HL-60/S4 (cell line): ENCODE data around the gene GPSM1.

Experiments
- in situ Hi-C: fragments of 300-500 bp; cut with MboI; formaldehyde crosslinking; loops from 2 replicates; pipeline ENCODE4 v1.14.3; 2022; ENCODE audit warnings: low sequenced_read_pairs

The GPSM1 gene

DNA sequence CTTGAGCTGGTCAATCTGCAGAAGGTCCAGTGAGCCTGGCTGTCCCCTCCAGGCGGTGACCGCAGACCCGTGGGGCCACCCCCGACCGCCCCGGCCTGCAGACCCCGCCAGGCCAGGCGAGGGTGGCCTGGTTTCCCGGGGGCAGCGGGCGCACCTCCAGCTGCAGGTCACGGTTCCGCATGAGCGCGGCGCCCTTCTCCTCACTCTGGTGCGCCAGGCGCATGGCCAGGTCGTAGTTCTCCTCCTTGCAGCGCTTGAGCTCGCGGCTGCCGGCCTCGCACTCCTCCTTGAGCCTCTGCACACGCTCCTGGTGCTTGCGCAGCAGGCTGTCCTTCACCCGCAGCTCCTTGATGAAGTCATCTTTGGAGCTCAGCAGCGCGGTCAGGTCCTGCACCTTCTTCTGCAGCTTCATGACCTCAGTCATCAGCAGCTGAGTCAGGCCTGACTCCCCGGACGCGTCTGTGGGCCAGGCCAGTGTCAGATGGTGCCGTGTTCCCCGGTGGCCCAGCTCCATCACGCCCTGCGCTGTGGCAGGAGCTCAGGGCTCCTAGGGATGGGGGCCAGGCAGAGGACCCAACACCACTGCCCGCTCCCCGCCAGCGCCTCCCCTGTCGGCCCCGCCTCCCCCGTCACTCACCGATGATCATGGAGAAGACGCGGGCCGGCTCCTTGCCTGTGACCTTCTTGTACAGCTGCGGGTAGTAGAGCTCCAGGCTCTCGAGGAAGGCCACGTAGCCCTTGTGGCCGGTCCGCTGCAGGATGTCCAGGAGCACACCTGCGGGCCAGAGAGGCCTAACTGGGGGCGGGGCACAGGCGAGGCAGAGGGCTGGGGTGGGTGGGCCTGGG lies 43.6 kb downstream of the GPSM1 start:
- in situ Hi-C loops = no loop called here

DNA sequence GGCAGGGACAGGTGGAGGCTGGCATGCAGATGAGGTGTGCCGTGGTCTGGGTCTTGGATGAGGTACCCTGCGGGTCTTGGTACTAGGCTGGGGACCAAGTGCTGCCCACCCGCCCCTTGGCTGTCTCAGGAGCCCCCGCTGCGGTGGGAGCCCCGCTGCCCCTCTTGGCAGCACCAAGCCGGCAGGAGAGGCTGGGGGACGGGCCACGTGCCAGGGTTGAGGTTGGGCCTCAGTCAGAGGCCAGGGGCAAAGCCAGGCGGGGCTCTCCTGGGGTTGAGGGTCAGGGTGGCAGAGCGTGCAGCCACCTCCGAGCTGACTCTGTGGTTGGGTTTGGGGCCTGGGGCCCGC lies 44.2 kb downstream of the GPSM1 start:
- in situ Hi-C loops = no loop called here

DNA sequence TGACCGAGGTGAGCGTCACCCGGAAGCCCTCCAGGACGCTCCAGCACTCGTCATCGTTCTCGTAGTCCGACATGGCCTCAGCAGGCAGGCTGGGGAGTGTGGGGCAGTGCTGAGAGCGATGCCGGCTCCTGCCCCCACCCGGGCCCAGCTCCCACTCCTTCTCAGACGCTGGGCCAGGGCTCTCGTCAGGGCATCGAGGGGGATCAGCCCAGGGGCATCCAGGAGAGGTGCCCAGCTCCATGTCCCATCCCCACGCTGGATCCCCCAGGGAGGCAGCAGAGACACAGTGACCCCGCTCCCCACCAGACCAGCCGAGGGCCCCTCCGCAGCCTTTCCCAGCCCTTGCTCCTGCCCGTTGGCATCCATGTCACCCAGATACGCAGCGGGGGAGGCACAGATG lies 44.7 kb downstream of the GPSM1 start:
- in situ Hi-C loops = no loop called here

DNA sequence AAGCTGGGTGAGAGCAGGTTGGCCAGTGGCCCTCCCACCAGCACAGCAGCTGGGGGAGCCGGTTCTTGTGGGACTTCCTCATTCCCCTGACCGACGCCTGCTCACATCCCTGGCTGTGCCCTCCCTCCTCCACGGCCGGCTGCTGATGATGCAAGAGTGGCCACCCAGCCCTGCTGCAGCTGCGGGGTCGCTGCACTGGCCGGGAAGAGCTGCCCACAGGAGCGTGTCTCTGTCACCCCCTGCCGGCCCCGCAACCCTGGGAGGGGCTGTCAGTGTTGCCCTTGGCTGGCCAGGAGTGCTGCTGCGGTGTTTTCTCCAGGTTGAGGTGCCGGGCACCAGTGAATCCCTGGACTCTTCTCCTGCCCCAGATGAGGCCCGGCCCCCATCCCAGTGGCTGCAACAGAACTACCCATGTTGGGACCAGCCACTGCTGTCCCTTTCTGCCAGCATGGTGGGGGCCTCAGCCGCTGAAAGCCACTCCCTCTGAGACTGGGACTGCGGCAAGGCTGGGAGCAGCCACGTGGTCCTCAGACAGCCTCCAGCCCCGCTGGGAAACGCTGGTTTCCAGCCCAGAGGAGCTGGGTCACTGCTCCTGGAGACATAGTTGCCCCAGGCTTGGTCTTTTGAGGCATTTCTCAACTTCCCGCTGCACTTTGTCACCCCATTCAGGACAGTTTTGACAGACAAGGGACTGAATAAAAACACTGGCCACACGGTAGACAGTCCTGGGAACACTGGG lies 45.4 kb downstream of the GPSM1 start:
- in situ Hi-C loops = no loop called here

DNA sequence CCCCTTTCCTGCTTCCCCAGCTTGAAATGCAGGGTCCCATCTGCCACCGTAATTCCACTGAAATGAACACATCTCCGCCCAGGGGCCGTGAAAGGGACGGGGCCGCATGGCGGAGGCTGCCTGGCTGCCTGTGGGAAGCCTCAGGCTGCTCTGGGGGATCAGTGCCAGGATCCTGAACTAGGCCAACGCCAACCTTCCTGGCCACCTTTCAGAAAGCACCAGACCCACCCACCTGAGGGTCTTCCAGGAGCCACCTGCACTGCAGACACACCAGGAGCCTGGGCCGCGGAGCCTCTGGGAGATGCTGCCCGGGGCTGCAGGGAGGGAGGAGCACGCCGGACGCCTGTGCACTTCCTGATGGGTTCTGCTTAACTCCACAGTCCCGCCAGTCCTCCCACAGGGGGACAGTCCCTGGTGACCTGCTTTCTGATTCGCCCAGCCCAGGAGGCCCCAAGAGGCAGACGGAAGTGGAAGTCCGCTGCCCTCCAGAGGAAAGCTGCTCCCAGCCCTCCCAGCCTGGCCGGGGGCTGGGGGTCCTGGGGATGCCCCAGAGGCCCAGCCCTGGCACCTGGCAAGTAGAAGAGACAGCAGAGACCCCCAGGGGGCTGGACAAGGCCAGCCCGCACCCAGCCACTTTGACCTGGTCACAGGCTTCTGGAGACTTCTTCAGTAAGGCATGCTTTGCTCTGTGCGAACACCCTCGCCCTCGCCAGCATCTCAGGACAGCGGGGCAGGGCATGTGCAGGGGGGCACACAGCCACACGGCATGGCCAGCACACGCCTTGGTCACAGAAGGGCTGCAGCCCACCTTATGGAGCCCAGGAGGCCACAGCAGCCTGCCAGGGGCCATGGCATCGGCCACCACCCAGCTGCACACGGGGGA lies 46.2 kb downstream of the GPSM1 start, which contains the start of gene CARD9:
Gene CARD9 (minus strand): TSS at position 370 of the 883 bp plus-strand sequence. CDS start 1,591 bp downstream, outside the sequence.
- in situ Hi-C loops = no loop called here

DNA sequence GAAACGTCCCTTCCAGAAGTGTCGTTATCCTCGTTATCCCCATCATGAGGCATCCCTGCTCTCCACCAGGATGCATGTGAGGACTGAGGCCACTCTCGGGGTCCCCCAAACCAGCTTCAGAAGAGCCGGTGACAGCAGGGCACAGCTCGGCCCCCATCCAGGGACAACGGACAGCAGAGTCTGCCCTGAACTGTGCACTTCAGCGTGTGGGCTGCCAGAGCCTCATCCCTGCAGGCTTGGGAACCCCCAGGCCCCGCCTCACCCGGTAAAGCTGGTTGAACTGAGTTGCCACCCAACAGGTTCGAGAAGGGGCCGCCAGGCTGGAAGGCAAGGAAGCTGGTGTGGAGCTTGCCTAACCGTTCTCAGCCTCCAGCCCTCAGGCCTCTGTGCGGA lies 46.8 kb downstream of the GPSM1 start:
- in situ Hi-C loops = no loop called here

DNA sequence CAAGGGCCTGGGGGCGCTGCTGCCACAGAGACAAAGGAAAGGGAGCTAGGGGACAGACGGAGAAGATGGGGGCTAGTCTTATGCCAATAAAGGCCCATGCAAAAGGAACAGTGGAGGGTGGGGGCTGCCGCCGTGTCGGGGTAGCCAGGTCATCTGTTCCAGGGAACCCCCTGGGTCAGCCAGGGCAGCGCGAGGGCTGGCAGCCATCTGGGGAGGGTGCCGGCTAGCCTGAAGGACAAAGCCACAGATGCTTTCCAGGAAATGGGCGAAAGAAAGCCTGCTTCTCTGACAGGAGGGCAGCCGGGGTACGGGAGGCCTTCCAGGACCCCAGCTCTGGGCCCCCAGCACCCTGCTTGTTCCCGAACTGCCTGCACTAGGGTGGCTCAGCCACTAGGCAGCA lies 47.8 kb downstream of the GPSM1 start:
- in situ Hi-C loops = no loop called here

DNA sequence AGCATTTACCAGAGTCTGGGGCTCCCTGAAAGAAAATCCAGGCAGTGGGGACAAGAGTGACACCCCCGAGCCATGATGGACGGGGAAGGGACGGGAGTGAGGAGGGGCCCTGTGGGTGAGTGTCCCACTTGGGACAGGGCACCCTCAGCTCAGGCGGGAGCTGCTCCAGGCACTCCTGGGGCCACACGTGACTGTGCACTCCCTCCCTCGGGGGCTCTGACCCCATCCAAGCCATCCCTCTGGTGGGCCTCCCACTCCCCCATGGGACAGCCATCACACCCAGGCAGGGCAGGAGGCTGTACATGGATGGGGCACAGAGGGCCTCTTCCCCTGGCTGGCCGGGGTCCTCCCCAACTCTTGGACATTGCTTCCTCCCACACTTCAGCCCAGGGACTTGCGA lies 49.1 kb downstream of the GPSM1 start:
- in situ Hi-C loops = no loop called here

DNA sequence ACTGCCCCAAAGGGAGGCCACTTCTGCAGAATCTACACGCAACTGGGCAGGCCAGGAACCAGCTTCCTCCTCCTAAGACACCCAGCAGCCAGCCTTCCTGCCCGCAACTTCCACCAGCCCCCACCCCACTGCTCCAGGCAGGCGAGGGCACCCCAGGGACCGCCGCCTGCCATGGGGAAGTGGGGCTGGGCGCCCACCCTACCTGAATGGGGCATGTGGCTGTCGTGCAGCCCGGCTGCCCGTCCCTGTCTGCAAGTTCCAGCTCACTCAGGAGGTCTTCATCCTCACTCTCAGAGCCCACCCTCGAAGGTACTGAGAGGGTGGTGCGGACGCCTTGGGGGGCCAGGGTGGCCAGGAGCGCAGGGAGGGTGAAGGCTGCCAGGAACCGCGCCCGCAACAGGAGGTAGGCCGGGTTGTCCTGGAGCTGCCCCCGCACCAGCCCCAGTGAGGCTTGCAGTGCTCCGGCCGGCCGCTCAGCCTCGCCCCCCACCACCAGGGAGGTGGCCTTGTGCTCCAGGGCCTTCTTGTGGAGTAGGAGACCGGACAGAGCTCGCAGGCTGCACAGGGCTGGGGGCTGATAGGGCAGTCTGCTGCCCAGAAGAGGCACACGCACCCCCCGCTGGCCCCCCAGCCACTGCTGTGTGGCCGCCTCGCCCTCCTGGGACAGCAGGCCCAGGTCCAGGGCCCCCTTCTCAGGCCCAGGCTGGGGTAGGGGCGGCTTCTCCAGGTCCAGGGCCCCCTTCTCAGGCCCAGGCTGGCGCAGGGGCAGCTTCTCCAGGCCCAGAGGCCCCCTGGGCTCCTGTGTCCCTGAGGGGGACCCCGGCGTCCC lies 50.2 kb downstream of the GPSM1 start:
- in situ Hi-C loops = no loop called here

DNA sequence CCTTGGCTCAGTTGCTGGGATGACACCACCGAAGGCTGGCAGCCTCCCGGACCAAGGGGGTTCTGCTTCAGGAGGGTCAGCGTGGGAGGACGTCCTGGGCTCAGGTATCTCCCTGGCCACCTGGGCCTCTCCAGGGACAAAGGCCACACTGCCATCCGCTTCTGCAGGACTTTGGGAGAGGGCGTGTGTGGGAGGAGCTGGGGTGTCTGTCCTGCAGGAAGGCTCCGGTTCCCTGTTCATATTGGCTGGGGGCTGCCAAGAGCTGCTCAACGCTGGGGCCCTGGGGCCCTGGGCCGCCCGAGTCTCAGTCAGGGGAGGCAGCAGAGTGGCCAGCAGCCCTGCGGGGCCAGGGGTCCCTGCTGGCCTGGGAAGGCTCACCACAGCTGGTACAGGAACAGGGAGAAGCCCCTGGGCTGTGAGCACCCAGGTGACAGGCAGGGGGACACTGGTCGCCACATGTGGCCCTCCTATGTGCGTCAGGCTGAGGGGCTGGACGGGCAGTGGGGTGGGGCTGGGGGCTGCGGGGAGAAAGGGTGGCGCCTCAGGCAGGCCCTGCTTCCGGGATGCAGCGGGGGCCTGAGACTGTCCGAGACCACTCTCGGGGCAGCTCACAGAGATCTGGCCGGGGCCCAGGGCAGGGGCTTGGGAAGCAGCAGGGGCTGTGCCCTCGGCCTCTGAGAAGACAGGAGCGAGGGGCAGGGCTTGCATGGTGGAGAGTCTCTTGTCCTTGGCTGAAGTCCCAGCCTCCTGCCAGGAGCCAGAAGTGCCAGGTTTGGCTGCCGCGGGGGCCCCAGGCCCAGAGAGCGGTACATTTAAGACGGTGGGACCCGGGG lies 51.0 kb downstream of the GPSM1 start:
- in situ Hi-C loops = no loop called here

DNA sequence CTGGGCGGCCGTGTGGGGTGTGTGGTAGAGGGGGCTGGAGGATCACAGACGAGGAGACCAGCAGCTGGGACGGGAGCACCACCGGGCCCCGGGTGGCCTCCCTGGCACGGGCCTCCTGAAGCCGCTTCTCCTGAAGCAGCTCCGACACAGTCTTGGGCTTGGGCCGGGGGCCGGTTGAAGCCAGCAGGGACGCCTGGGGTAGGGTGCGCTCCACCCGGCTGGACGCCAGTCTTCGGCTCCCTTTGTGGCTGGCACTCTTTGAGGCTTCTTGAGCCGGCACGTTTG lies 51.6 kb downstream of the GPSM1 start:
- in situ Hi-C loops = no loop called here

DNA sequence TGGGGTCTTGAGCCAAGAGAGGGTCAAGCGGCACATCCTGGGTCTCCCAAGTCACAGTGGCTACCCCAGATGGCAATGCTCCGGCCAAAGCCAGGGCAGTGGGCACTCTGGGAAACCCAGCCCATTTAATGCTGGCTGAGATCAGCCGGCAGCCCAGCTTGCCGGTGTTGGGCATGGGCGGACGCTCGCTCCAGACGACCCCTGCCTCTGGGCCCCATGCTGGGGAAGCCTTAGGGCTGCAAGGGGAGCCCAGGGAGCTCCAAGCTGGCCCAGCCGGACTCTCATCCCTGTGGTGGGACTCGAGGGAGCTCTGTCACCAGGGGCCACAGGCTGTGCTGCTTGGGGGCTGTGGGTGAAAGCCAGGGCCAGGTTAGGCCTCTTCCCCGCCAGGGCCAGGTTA lies 52.1 kb downstream of the GPSM1 start:
- in situ Hi-C loops = no loop called here

DNA sequence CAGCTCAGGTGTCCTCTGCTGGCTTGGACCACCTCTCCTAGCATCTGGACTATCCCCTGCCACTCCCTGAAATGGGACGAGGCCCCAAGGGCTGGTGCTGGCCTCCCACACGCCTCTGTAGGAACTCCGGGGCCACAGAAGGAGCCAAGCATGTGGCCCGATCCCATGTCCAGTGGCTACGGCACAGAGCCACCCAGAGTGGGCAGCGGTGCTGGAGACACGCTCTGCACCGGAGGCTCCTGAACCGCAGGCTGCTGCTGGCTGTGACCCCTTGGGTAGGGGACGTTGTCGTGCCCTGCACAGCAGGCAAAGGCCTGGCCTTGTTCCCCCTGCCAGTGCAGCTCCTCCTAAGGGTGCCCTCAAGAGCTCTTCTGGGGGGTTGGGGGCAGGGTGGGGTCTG lies 52.6 kb downstream of the GPSM1 start:
- in situ Hi-C loops = no loop called here

DNA sequence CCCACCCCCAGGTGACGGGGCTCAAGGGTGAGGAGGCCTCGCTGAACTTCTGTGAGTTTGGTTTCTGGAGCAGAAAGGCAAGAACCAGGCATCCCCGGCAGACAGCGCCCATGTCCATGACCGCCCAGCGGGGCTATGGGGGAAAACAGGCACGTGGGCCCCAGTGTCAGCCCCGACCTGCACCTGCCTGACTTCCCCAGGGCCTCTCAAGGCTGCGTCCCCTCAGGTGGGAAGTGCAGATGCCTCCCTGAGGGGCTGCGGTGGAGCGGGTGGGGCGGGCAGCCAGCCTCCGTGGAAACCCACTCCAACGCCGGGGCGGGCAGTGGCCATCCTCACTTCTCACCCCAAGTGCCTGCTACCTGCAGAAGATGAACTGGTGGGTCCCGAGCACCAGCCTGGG lies 53.0 kb downstream of the GPSM1 start:
- in situ Hi-C loops = no loop called here

DNA sequence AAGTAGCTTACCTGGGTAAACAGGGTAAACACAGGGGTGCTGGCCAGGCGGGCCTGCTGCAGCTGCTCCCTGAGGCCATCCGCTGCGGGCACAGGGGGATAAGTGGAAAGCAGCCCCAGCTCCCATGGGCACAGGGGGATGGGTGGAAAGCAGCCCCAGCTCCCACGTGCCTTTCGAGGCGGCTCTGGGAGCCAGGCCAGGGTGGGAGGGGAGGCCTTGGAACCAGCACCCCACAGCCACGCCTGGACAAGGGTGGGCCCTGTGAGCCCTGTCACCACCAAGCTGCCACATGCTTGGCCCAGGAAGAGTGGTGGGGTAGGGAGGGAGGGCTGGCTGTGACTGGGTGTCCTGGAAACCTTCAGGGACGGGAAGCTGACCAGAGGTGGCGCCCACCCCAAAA lies 54.0 kb downstream of the GPSM1 start:
- in situ Hi-C loops = no loop called here

DNA sequence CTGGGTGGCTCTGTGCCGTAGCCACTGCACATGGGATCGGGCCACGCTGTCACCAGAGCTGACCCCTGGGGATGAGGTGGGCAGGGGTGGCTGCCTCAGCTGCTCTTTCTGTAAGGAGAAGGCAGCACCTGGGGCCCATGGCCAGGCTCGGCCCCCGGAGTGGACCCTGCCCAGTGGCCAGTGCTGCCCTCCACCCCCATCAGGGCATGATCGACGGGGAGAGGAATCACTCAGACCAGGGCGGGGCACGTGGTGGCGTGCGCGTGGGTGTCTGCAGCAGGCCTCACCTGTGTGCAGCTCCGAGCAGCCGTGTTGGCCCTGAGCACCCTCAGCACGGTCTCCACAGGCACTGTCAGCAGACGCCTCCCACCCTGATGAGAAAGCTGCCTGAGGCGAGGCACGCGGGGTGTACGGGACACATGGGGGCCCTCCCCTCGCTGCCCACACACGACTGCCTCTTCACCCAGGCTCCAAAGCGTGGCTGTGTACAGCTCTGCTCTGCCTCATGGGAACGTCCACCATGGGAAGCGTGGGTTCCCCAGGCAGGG lies 54.7 kb downstream of the GPSM1 start:
- in situ Hi-C loops = no loop called here

DNA sequence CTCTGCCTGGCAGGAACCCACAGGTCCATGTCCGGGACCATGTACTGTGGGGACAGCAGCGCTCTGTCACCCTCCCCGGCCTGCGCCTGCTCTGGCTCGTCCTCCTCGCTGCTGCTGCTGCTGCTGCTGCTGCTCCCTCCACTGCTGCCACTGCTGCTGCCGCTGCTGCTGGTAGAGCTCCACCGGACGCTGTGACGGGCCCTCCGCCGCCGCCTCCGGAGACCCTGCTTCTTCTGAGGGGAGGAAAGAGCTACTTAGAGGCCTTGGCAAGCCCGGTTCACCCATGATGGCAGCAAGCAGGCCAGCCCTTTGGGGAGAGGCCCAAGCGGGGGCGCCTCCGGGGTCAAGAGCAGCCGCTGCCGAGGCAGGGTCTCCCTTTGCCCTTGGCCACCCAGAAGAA lies 56.1 kb downstream of the GPSM1 start:
- in situ Hi-C loops = no loop called here

DNA sequence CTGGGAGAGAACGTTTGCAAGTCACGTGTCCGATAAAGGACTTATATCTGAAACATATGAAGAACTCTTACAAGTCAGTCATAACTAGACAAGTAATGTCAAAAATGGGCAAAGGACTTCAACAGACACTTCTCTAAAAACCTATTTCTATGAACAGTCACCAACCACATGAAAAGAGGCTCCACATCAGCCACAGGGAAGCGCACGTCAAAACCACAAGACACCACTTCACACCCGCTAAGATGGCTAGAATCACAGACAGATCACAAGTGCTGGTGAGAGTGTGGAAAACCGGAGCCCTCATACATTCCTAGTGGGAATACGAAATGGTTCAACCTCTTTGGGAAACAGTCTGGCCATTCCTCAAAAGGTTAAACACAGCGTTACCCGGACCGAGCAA lies 57.7 kb downstream of the GPSM1 start:
- in situ Hi-C loops = no loop called here

DNA sequence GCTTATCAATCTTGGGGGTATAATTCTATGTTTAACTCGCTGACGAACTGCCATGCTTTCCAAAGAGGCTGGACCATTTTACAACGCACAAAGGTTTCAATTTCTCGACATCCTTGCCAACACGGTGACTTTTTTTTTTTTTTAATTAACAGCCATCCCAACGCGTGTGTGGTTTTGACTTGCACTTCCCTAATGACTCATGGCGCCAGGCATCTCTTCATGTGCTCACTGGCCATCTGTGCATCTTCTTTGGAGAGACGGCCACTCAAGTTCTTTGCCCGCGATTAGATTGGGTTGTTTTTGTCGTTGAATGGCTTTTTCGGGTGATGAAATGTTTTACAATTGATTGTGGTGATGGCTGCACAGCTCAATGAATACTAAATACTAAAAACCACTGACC lies 58.7 kb downstream of the GPSM1 start:
- in situ Hi-C loops = no loop called here

DNA sequence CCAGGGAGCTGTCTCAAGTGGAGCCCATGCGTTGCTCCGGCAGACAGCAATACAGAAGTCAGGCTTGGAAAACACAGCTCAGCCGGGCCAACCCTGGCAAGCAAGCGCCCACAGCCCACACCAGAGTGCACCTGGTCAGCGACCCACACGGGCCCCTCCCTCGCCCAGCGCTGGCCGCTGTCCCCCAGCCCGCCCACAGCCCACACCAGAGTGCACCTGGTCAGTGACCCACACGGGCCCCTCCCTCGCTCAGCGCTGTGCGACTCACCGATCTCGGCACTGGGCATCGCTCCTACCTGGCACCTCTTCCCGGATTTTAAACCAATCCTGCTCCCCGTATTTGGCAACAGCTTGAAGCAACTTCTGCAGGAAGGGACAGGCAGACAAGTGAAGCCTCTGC lies 59.9 kb downstream of the GPSM1 start:
- in situ Hi-C loops = no loop called here
